Duodenal mucosa (tissue), 2 donors: ENCODE results near the gene GPR153.

Experiments
- H3K27ac ChIP-seq: one replicate; pipeline ENCODE4 v1.7.0; 2013; ENCODE audit warnings: low read depth, low read length
- H3K27me3 ChIP-seq, 2 donors: one replicate each; pipeline ENCODE4 v1.7.0; 2013; ENCODE audit warnings: low read length in 2 of 2, control low read depth in 1 of 2; ENCODE audit not compliant: insufficient read depth in 2 of 2, control insufficient read depth in 1 of 2
- H3K36me3 ChIP-seq, 2 donors: one replicate each; pipeline ENCODE4 v1.7.0; 2013; ENCODE audit warnings: low read length in 2 of 2, control low read depth in 1 of 2; ENCODE audit not compliant: insufficient read depth in 2 of 2, control insufficient read depth in 1 of 2
- H3K4me1 ChIP-seq, 2 donors: one replicate each; pipeline ENCODE4 v1.7.0; 2013; ENCODE audit warnings: low read length in 2 of 2, control low read depth in 1 of 2; ENCODE audit not compliant: insufficient read depth in 2 of 2, control insufficient read depth in 1 of 2
- H3K4me3 ChIP-seq, 2 donors: one replicate each; pipeline ENCODE4 v1.7.0; 2013; ENCODE audit warnings: low read length in 2 of 2, low read depth in 1 of 2
- H3K9ac ChIP-seq, 2 donors: one replicate each; pipeline ENCODE4 v1.7.0; 2013; ENCODE audit warnings: low read length in 2 of 2, low read depth in 1 of 2
- H3K9me3 ChIP-seq, 2 donors: one replicate each; pipeline ENCODE4 v1.7.0; 2013; ENCODE audit warnings: low read length in 2 of 2, control low read depth in 1 of 2; ENCODE audit not compliant: control insufficient read depth in 1 of 2

GPR153 gene

GRCh38 chr1:6245869-6246496 lies 14.9 kb downstream of the GPR153 start:
- Histone ChIP-seq H3K36me3 (no peaks in the 10 kb centered on the region), H3K9ac (no peak overlapping the region), H3K9me3 (no peaks in the 10 kb centered on the region), H3K4me3 (no peak overlapping the region), H3K4me1 (peaks cover 7 to 19% of the 10 kb centered on the region in 2 donors), H3K27me3 (peaks cover 51 to 57% of the 10 kb centered on the region in 2 donors), H3K27ac (no peak overlapping the region)

GRCh38 chr1:6245086-6245868 lies 15.6 kb downstream of the GPR153 start:
- H3K9ac ChIP-seq, result no peak overlapping the region
- no peak overlapping the region for H3K27ac ChIP-seq
- H3K9me3 ChIP-seq, result no peaks in the 10 kb centered on the region
- H3K36me3 ChIP-seq, result no peaks in the 10 kb centered on the region
- no peak overlapping the region for H3K4me3 ChIP-seq
- peaks cover 7 to 19% of the 10 kb centered on the region in 2 donors for H3K4me1 ChIP-seq
- H3K27me3 ChIP-seq, result peaks cover 53 to 64% of the 10 kb centered on the region in 2 donors

- H3K9ac ChIP-seq, result no peak overlapping the region
- no peaks in the 10 kb centered on the region for H3K9me3 ChIP-seq
- peaks cover 7 to 14% of the 10 kb centered on the region in 2 donors for H3K4me1 ChIP-seq
- H3K27me3 ChIP-seq, result peaks cover 50 to 69% of the 10 kb centered on the region in 2 donors
- no peaks in the 10 kb centered on the region for H3K36me3 ChIP-seq
- no peak overlapping the region for H3K27ac ChIP-seq
- no peak overlapping the region for H3K4me3 ChIP-seq
These were observed 16.4 kb downstream of the GPR153 start for GRCh38 chr1:6244401-6245049.

GRCh38 chr1:6243993-6244392 lies 16.9 kb downstream of the GPR153 start, which contains the start of gene HES3:
Gene HES3, plus strand, starts transcription at chr1:6244179. Its CDS starts 187 bp downstream, at chr1:6244366.
- H3K27ac ChIP-seq, result no peak within 1 kb of the TSS
- H3K9me3 ChIP-seq, result no peaks in the 10 kb centered on the region
- peaks cover 7 to 14% of the 10 kb centered on the region in 2 donors for H3K4me1 ChIP-seq
- peaks cover 54 to 67% of the 10 kb centered on the region in 2 donors for H3K27me3 ChIP-seq
- no peak within 1 kb of the TSS for H3K9ac ChIP-seq
- no peaks in the 10 kb centered on the region for H3K36me3 ChIP-seq
- H3K4me3 ChIP-seq, result no peak within 1 kb of the TSS

- Histone ChIP-seq H3K4me1 (peaks cover 7 to 14% of the 10 kb centered on the region in 2 donors), H3K9me3 (no peaks in the 10 kb centered on the region), H3K9ac (no peak overlapping the region), H3K27me3 (peaks cover 50 to 60% of the 10 kb centered on the region in 2 donors), H3K27ac (no peak overlapping the region), H3K36me3 (no peaks in the 10 kb centered on the region), H3K4me3 (no peak overlapping the region)
These were observed 17.7 kb downstream of the GPR153 start for GRCh38 chr1:6243053-6243834.

GRCh38 chr1:6241887-6242740 lies 18.8 kb downstream of the GPR153 start:
- Histone ChIP-seq H3K9me3 (no peaks in the 10 kb centered on the region), H3K4me1 (peaks cover 7 to 14% of the 10 kb centered on the region in 2 donors), H3K27ac (no peak overlapping the region), H3K36me3 (no peaks in the 10 kb centered on the region), H3K9ac (no peak overlapping the region), H3K4me3 (no peak overlapping the region), H3K27me3 (peaks cover 49 to 50% of the 10 kb centered on the region in 2 donors)

- Histone ChIP-seq H3K4me3 (no peak overlapping the region), H3K4me1 (peaks cover 3 to 8% of the 10 kb centered on the region in 2 donors), H3K36me3 (no peaks in the 10 kb centered on the region), H3K9me3 (no peaks in the 10 kb centered on the region), H3K9ac (no peak overlapping the region), H3K27me3 (peaks cover 45% of the 10 kb centered on the region in 2 donors), H3K27ac (no peak overlapping the region)
These were observed 19.6 kb downstream of the GPR153 start for GRCh38 chr1:6241107-6241886.

GRCh38 chr1:6239950-6240768 lies 20.7 kb downstream of the GPR153 start:
- peaks cover under 1 to 2% of the 10 kb centered on the region in 2 donors for H3K4me1 ChIP-seq
- no peak overlapping the region for H3K27ac ChIP-seq
- H3K36me3 ChIP-seq, result no peaks in the 10 kb centered on the region
- no peak overlapping the region for H3K9ac ChIP-seq
- H3K27me3 ChIP-seq, result peaks cover 41% of the 10 kb centered on the region in 2 donors
- no peaks in the 10 kb centered on the region for H3K9me3 ChIP-seq
- no peak overlapping the region for H3K4me3 ChIP-seq
